HCT116 (cell line): ENCODE measurements around the gene TWF1. TPM values are rescaled to one million over a fixed set of nuclear protein-coding genes. Genes with fewer than 3 reads are reported as not detected.

Source experiments
- ATAC-seq: fragments of 200-7000 bp; cut with Tn5 transposase; 2 replicates; pipeline ENCODE4 v1.9.1; 2020; ENCODE audit warnings: mild to moderate bottlenecking, moderate library complexity
- BruUV-seq: library from RNA; stranded (reverse); fragments of 400-500 nt; replicated peaks from 2 replicates; lab custom pipeline; 2021; lab: Mats Ljungman, UMichigan
- CTCF ChIA-PET: fragments of 300-600 bp; sonication (Branson Sonifier 250); formaldehyde crosslinking; loops from one replicate; lab custom pipeline; 2021; ENCODE audit warnings: antibody characterized with exemption; lab: Charles Lee
- POLR2A ChIA-PET: fragments of 300-600, 350-600 bp; sonication (Branson Sonifier 250); formaldehyde crosslinking; loops from one replicate; lab custom pipeline; 2021; ENCODE audit warnings: antibody characterized with exemption; lab: Charles Lee
- RAD21 ChIA-PET, 2 experiments: fragments of 300-600 bp; sonication (Branson Sonifier 250); formaldehyde crosslinking; loops; one replicate each; lab custom pipeline; 2023; ENCODE audit warnings: low total read pairs in 2 of 2; ENCODE audit not compliant: uncharacterized antibody in 2 of 2, unreplicated experiment in 2 of 2, low non-redundant PET in 1 of 2; lab: Charles Lee
- DNase-seq: peaks from one replicate; pipeline ENCODE4 v3.0.0-alpha.2; 2010; ENCODE audit warnings: low read depth, low spot score
- H2AFZ ChIP-seq: fragments of 200-600 bp; shearing (Covaris generic), sonication (generic); 2 replicates; pipeline ENCODE4 v1.6.1; 2017; ENCODE audit warnings: low read depth, mixed run types, mixed read lengths, antibody characterized with exemption, low read length; ENCODE audit not compliant: poor library complexity, severe bottlenecking
- H3K27ac ChIP-seq: 2 replicates; pipeline ENCODE4 v1.5.1; 2012; ENCODE audit warnings: low read depth, low read length
- H3K27me3 ChIP-seq: fragments of 200-600 bp; sonication (generic); 2 replicates; pipeline ENCODE4 v1.6.1; 2016; ENCODE audit warnings: mixed run types, low read length, mixed read lengths; ENCODE audit not compliant: insufficient read depth
- H3K36me3 ChIP-seq, 2 experiments: fragments of 200-500 bp in 1 of 2; fragments of 200-600 bp in 1 of 2; sonication (Bioruptor generic) in 1 of 2; sonication (generic) in 1 of 2; 2 replicates each; pipeline versions ENCODE4 v1.5.1 to v1.6.1; 2014 to 2016; ENCODE audit warnings: low read length in 2 of 2, inconsistent platforms in 1 of 2, mixed read lengths in 1 of 2, mixed run types in 1 of 2; ENCODE audit not compliant: insufficient read depth in 2 of 2, control insufficient read depth in 1 of 2
- H3K4me1 ChIP-seq, 2 experiments: fragments of 200-600 bp in 1 of 2; sonication (generic) in 1 of 2; 2 replicates each; pipeline versions ENCODE4 v1.5.1 to v1.6.1; 2012 to 2017; ENCODE audit warnings: low read length in 2 of 2, inconsistent platforms in 1 of 2, mild to moderate bottlenecking in 1 of 2, mixed read lengths in 1 of 2, mixed run types in 1 of 2, moderate library complexity in 1 of 2; ENCODE audit not compliant: insufficient read depth in 2 of 2, control insufficient read depth in 1 of 2
- H3K4me2 ChIP-seq: fragments of 200-600 bp; sonication (generic); 2 replicates; pipeline ENCODE4 v1.6.1; 2017; ENCODE audit warnings: mixed run types, low read length, mixed read lengths
- H3K4me3 ChIP-seq, 2 experiments: fragments of 200-600 bp in 1 of 2; sonication (generic) in 1 of 2; replicated peaks in 1 of 2; 2 replicates each; pipeline ENCODE4 v1.5.1; 2011 to 2016; ENCODE audit warnings: low read length in 2 of 2, control low read depth in 1 of 2, low read depth in 1 of 2, mild to moderate bottlenecking in 1 of 2, mixed read lengths in 1 of 2, mixed run types in 1 of 2
- H3K79me2 ChIP-seq: fragments of 200-600 bp; sonication (generic); 2 replicates; pipeline ENCODE4 v1.6.1; 2017; ENCODE audit warnings: mild to moderate bottlenecking, mixed run types, low read length, moderate library complexity, mixed read lengths; ENCODE audit not compliant: insufficient read depth
- H3K9ac ChIP-seq: fragments of 200-600 bp; sonication (generic); 2 replicates; pipeline ENCODE4 v1.6.1; 2016; ENCODE audit warnings: low read length, mixed read lengths
- H3K9me2 ChIP-seq: fragments of 200-600 bp; sonication (generic), shearing (Covaris generic); 2 replicates; pipeline ENCODE4 v1.6.1; 2017; ENCODE audit warnings: mixed run types, mild to moderate bottlenecking, moderate library complexity; ENCODE audit not compliant: insufficient read depth
- H3K9me3 ChIP-seq, 2 experiments: fragments of 200-500 bp in 1 of 2; fragments of 200-600 bp in 1 of 2; sonication (Bioruptor generic) in 1 of 2; sonication (generic) in 1 of 2; 2 replicates each; pipeline ENCODE4 v1.6.1; 2014 to 2017; ENCODE audit warnings: low read length in 2 of 2, mixed read lengths in 2 of 2, inconsistent platforms in 1 of 2, low read depth in 1 of 2, mild to moderate bottlenecking in 1 of 2, mixed run types in 1 of 2, moderate library complexity in 1 of 2; ENCODE audit not compliant: control insufficient read depth in 1 of 2, insufficient read depth in 1 of 2
- H4K20me1 ChIP-seq: fragments of 200-600 bp; sonication (generic), shearing (Covaris generic); 2 replicates; pipeline ENCODE4 v1.6.1; 2017; ENCODE audit warnings: mixed run types, mild to moderate bottlenecking, moderate library complexity; ENCODE audit not compliant: insufficient read depth
- CBX3 ChIP-seq: IDR thresholded peaks from 2 replicates; pipeline ENCODE4 v1.6.1; 2012; ENCODE audit warnings: low read depth
- CTCF ChIP-seq, 3 experiments: fragments of 200-600 bp in 1 of 3; sonication (generic) in 1 of 3; IDR thresholded peaks in 2 of 3; conservative IDR thresholded peaks in 1 of 3; 2 replicates each; pipeline ENCODE4 v1.5.1; 2012 to 2017; ENCODE audit warnings: low read depth in 2 of 3, low read length in 2 of 3, antibody characterized with exemption in 1 of 3, borderline replicate concordance in 1 of 3, control low read depth in 1 of 3, mild to moderate bottlenecking in 1 of 3, mixed read lengths in 1 of 3, mixed run types in 1 of 3, moderate library complexity in 1 of 3; ENCODE audit not compliant: insufficient read depth in 1 of 3
- EGR1 ChIP-seq: IDR thresholded peaks from 2 replicates; pipeline ENCODE4 v1.6.1; 2012; ENCODE audit warnings: low read depth
- EZH2phosphoT487 ChIP-seq: fragments of 200-600 bp; IDR thresholded peaks from 2 replicates; pipeline ENCODE4 v1.6.1; 2018; ENCODE audit warnings: antibody characterized with exemption, borderline replicate concordance
- JUND ChIP-seq: IDR thresholded peaks from 2 replicates; pipeline ENCODE4 v1.6.1; 2012
- POLR2A ChIP-seq: IDR thresholded peaks from 2 replicates; pipeline ENCODE4 v1.7.0; 2011; ENCODE audit warnings: borderline replicate concordance; ENCODE audit not compliant: insufficient read depth, insufficient read length; ENCODE audit errors: extremely low read depth
- RAD21 ChIP-seq: IDR thresholded peaks from 2 replicates; pipeline ENCODE4 v1.6.1; 2012; ENCODE audit warnings: low read depth, mild to moderate bottlenecking
- REST ChIP-seq: IDR thresholded peaks from 2 replicates; pipeline ENCODE4 v1.6.1; 2012; ENCODE audit warnings: low read depth
- TCF7L2 ChIP-seq: IDR thresholded peaks from 2 replicates; pipeline ENCODE4 v1.7.0; 2011; ENCODE audit warnings: borderline replicate concordance, inconsistent platforms; ENCODE audit not compliant: insufficient read depth, insufficient read length; ENCODE audit errors: extremely low read depth
- ZFX ChIP-seq: fragments of 450-650 bp; IDR thresholded peaks from 2 replicates; pipeline ENCODE4 v1.6.1; 2017
- ZNF274 ChIP-seq: fragments of 200-500 bp; sonication (Bioruptor generic); IDR thresholded peaks from 2 replicates; pipeline ENCODE4 v1.6.1; 2014; ENCODE audit warnings: mild to moderate bottlenecking, low read depth, low read length, inconsistent platforms
- intact Hi-C: fragments of 100-400 bp; cut with micrococcal nuclease; formaldehyde crosslinking; loops from 2 replicates; pipeline ENCODE4 v1.10.0; 2022
- total RNA-seq: library from RNA; stranded (reverse); gene quantifications from one replicate; pipeline ENCODE4 v1.2.1, GENCODE V29; 2021; ENCODE audit not compliant: unreplicated experiment

Gene TWF1
- total RNA-seq, 1 experiment from 2014 or later = 125 TPM

DNA sequence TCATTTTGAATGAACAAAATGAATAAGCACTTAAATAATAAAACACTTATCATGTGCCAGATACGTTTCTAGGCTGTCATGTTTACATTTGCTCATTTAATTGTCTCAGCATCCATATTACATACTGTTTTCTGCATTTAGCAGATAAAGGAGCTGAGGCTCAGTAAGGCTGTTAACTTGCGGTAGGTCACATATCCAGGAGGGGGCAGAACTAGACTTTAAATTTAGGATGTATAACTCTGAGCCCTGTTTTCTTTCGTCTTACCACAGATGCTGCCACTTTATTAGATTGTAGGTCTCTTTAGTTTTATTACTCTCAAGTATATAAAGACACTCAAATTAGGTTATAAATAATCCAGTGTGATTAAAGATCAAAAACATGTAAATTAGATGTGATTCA lies 29.6 kb downstream of the TWF1 start:
- H3K79me2 ChIP-seq = no peaks in the 10 kb centered on the region

DNA sequence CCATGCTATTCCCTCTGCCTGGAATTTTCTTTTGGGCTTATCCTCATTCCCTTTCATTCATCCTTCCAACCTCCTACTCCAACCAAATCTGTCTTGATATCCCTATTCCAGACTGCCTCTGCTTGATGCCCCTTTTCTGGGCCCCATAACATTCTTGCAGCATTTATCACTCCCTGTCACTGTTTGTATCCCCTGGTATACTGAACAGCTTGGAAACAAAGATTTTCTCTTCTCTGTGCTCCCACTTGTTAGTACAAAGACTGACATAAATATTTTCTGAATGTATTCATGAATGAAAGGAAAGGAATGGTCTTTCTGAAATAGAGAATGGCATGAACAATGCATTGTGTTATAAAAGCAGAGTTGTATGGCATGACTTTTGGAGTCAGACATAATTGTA lies 39.8 kb downstream of the TWF1 start:
- Histone ChIP-seq H3K4me3 (no peak overlapping the region), H2AFZ (no peak overlapping the region), H3K9ac (no peak overlapping the region), H3K27me3 (no peaks in the 10 kb centered on the region), H3K9me2 (no peaks in the 10 kb centered on the region), H3K79me2 (no peaks in the 10 kb centered on the region), H4K20me1 (no peaks in the 10 kb centered on the region), H3K27ac (no peak overlapping the region), H3K36me3 (peaks cover 0 to 5% of the 10 kb centered on the region in 2 experiments; a peak in 1 of 4 replicates), H3K4me1 (no peaks in the 10 kb centered on the region), H3K4me2 (no peak overlapping the region), H3K9me3 (no peaks in the 10 kb centered on the region)
- ATAC-seq (no peak), DNase-seq (no peak)
- ChIA-PET CTCF (no interaction called here), POLR2A (no interaction called here), RAD21 (no interaction called here)
- BruUV-seq = no TSS peak
- intact Hi-C loops = no loop called here
- TF ChIP-seq POLR2A (no peak), REST (no peak), TCF7L2 (no peak), JUND (no peak), EZH2phosphoT487 (no peak), ZFX (no peak), ZNF274 (no peak), EGR1 (no peak), CBX3 (no peak)

More for the DNA sequence above, 29.6 kb downstream of the TWF1 start:
- Histone ChIP-seq H2AFZ (no peak overlapping the region), H3K27me3 (no peaks in the 10 kb centered on the region), H3K9ac (no peak overlapping the region), H3K4me2 (no peak overlapping the region), H3K27ac (no peak overlapping the region), H3K4me1 (no peaks in the 10 kb centered on the region), H3K4me3 (no peak overlapping the region), H3K9me2 (no peaks in the 10 kb centered on the region), H4K20me1 (no peaks in the 10 kb centered on the region), H3K9me3 (no peaks in the 10 kb centered on the region), H3K36me3 (peaks cover 0 to 6% of the 10 kb centered on the region in 2 experiments; a peak in 2 of 4 replicates)
- peak; percentile 83 for ATAC-seq
- RAD21 ChIA-PET = interaction anchor here (1.2 to 1.7 kb wide), 2 partner anchors 106 kb away, joined by 8 to 9 read pairs; no protein-coding TSS in a partner anchor
- no peak for TF ChIP-seq EZH2phosphoT487
- peak; percentile 70 for TF ChIP-seq RAD21
- TF ChIP-seq CTCF (IDR thresholded peaks at IDR 0.05 in 2 of 3, conservative IDR thresholded peaks at IDR 0.05 in 1 of 3; ENCODE audit: borderline replicate concordance in 1 of 3, insufficient read depth in 1 of 3, low read depth in 2 of 3, low read length in 2 of 3) = peak; percentile 46 to 70 (median 65); a peak in 5 of 6 replicates
- peak; percentile 16 for DNase-seq
- intact Hi-C loops = loop anchor here (1.0 kb wide), 1 partner anchor 106 kb away; no protein-coding TSS in a partner anchor
- CTCF ChIA-PET = interaction anchor here (1.0 to 3.9 kb wide), 5 partner anchors 18 to 274 kb away, joined by 3 to 64 read pairs (median 4); partner anchors contain the start of genes IRAK4 and PUS7L
- POLR2A ChIA-PET = interaction anchor here (2.5 kb wide), 1 partner anchor 107 kb away, joined by 8 read pairs; no protein-coding TSS in a partner anchor
- BruUV-seq = no TSS peak
